Adrenal gland (tissue), 12 donors: ENCODE data around the gene GLE1. TPM values are rescaled to one million over a fixed set of nuclear protein-coding genes. Genes with fewer than 3 reads are reported as not detected.

ENCODE experiments used
- DNase-seq, 7 donors: peaks; one replicate each; pipeline ENCODE4 v3.0.0-alpha.2; 2019 to 2020
- H3K27ac ChIP-seq, 5 donors: fragments of 200-600 bp; sonication (generic) in 4 of 5; 1 replicate in 3 of 5; 2 replicates in 2 of 5; pipeline versions ENCODE4 v1.5.1 to v1.8.0; 2016 to 2020; ENCODE audit warnings: mild to moderate bottlenecking in 1 of 5
- H3K27me3 ChIP-seq: fragments of 200-600 bp; 2 replicates; pipeline ENCODE4 v1.8.0; 2021
- H3K36me3 ChIP-seq, 2 donors: fragments of 200-600 bp; replicated peaks in 1 of 2; 1 replicate in 1 of 2; 2 replicates in 1 of 2; pipeline versions ENCODE4 v1.5.1 to v1.8.0; 2018 to 2022
- H3K4me1 ChIP-seq, 2 donors: fragments of 200-600 bp; replicated peaks in 1 of 2; 1 replicate in 1 of 2; 2 replicates in 1 of 2; pipeline versions ENCODE4 v1.5.1 to v1.8.0; 2018 to 2021
- H3K4me3 ChIP-seq, 4 donors: fragments of 200-600 bp; sonication (generic) in 3 of 4; one replicate each; pipeline ENCODE4 v1.5.1; 2016 to 2018
- H3K9me3 ChIP-seq, 3 donors: fragments of 200-600 bp; sonication (generic) in 1 of 3; replicated peaks in 1 of 3; 1 replicate in 2 of 3; 2 replicates in 1 of 3; pipeline versions ENCODE4 v1.5.1 to v1.8.0; 2016 to 2021
- CTCF ChIP-seq, 6 experiments: fragments of 450-650 bp in 4 of 6; fragments of 200-600 bp in 2 of 6; sonication (generic) in 1 of 6; IDR thresholded peaks; 1 replicate in 5 of 6; 2 replicates in 1 of 6; pipeline versions ENCODE4 v1.5.1 to v1.8.0; 2016 to 2021; ENCODE audit warnings: antibody characterized with exemption in 6 of 6, mild to moderate bottlenecking in 2 of 6, moderate library complexity in 1 of 6
- POLR2A ChIP-seq, 2 donors: fragments of 450-650 bp; IDR thresholded peaks; one replicate each; pipeline ENCODE4 v1.6.1; 2017; ENCODE audit warnings: antibody characterized with exemption in 2 of 2, mild to moderate bottlenecking in 2 of 2, moderate library complexity in 1 of 2
- WGBS, 4 donors: extraction: QIAGEN DNeasy Blood & Tissue Kit in 2 of 4; methylation state at CpG; one replicate each; pipeline versions ENCODE4 v1.1.5 to v1.1.7; 2013 to 2017; 5-methylcytosine and 5-hydroxymethylcytosine counted together
- intact Hi-C, 2 donors: fragments of 100-400 bp; cut with DNase I; formaldehyde crosslinking; loops; one replicate each; pipeline versions ENCODE4 v1.14.1 to v1.15.0; 2022 to 2023
- polyA plus RNA-seq, 3 donors: library from polyadenylated mRNA; stranded (reverse); fragments of 200-250 nt in 2 of 3; fragments of 350-450 nt in 1 of 3; fragmentation: Illumina TruSeq in 1 of 3; extraction: RNeasy Lipid Tissue Mini Kit (QIAGEN cat#74804) in 1 of 3; gene quantifications; one replicate each; pipeline ENCODE4 v1.2.3, GENCODE V29; 2013 to 2014
- total RNA-seq, 9 donors: library from RNA; depleted of rRNA in 4 of 9; stranded (reverse); fragments of >200 nt in 4 of 9; fragments of 120-200 nt in 1 of 9; fragmentation: NEBNext Ultra II Directional in 1 of 9; extraction: Animal tissue kit (Norgen Biotek cat#: 25700) in 1 of 9; gene quantifications; one replicate each; pipeline versions ENCODE4 v1.1.0 to v1.2.4, GENCODE V29; 2013 to 2023
- donor health status: healthy with polysubstance abuse.
- donor health status: Bipolar disorder and iron deficiency.
- donor health status: DM: yes; HTN: yes; CAD: no.
- donor health status: DM: no; HTN: no; CAD: no.
- donor health status: DM: no; HTN: no; CAD: no.
- donor health status: DM: yes; HTN: yes; CAD: no.

Gene GLE1
- total and polyA plus RNA-seq, 12 donors = 13.1 to 81.9 (median 28.5) TPM

- peak in 1 of 7 donors; percentile 6 for DNase-seq
- peaks cover 0 to 61% of the 10 kb centered on the region in 2 donors for H3K36me3 ChIP-seq
Measured at GRCh38 chr9:128495296-128495695, 9.2 kb upstream of the GLE1 start.

DNA sequence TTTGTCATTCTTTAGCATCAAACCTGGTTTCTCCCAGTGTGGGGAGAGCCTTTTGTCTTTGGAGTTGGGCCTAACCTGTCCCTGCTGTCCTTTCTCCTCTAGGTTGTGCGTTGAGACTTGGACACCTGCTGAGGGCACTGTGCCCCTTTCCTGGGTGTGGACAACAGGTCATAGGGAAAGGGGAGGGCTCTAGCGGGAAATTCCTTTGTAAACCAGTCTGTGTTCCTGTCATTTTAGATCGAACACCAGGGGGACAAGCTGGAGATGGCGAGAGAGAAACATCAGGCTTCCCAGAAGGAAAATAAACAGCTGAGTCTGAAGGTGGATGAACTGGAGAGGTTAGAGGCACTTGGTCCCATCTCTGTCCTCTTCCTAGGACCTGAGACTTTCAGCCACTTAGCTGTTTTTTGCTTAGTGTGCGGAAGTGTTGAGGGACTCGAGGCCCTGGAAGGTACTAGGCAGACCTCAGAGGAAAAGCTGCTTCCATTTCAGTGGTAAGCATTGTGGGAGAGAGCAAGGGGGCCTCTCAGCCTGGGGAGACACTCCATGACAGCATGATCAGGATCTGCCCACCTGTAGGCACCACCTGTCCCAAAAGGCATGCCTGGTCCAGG lies 8.6 kb upstream of the GLE1 start:
- Histone ChIP-seq H3K9me3 (no peaks in the 10 kb centered on the region), H3K4me1 (peaks cover 0 to 14% of the 10 kb centered on the region in 2 donors), H3K4me3 (no peak overlapping the region), H3K27me3 (no peaks in the 10 kb centered on the region), H3K27ac (no peak overlapping the region), H3K36me3 (peaks cover 0 to 59% of the 10 kb centered on the region in 2 donors)
- intact Hi-C loops = no loop called here
- no peak for DNase-seq
- TF ChIP-seq CTCF (IDR thresholded peaks at IDR 0.05) (no peak), POLR2A (IDR thresholded peaks at IDR 0.05) (no peak)
- WGBS, 4 donors = 79 to 91% (median 85%) methylated on average over 6 of the region's 6 CpGs

More at GRCh38 chr9:128495296-128495695, 9.2 kb upstream of the GLE1 start:
- Histone ChIP-seq H3K4me1 (peaks cover 0 to 14% of the 10 kb centered on the region in 2 donors), H3K4me3 (no peak overlapping the region), H3K27ac (no peak overlapping the region), H3K27me3 (no peaks in the 10 kb centered on the region), H3K9me3 (no peaks in the 10 kb centered on the region)
- intact Hi-C loops = no loop called here
- TF ChIP-seq POLR2A (IDR thresholded peaks at IDR 0.05) (no peak), CTCF (IDR thresholded peaks at IDR 0.05) (no peak)
- 25 to 64% (median 40%) methylated on average over 1 of the region's 1 CpG for WGBS, 4 donors

DNA sequence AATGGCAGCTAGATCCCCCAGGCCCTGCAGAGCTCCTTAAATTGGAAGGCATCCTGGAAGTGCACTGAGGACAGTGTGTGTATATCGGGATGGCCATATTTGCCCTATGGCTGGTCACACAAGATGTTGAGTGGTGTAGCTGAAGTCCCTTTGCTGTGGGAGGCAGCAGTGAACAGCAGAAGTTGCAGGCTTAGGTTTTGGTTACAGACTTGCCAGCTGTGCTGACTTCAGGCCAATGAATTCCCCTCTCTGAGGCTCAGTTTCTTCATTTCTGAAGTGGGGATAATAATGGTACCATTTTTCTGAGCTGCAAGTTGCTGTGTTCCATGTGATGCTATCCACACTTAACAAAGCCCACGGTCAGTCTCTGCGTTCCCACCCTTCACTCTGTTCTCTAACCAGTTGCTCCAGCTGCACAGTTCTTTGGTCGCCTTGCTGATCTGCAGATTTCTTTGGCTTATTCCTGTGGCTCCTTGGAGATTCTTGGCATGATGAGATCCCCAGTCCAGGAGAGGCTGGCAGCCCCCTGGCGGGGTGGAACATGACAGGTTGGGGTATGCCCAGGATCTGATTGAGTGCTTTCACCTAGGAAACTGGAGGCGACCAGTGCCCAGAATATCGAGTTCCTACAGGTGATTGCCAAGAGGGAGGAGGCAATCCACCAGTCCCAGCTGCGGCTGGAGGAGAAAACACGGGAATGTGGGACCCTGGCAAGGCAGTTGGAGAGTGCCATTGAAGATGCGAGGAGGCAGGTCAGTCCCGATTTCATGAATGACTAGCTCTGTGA lies 6.5 kb upstream of the GLE1 start:
- peaks cover 0 to 14% of the 10 kb centered on the region in 2 donors for H3K4me1 ChIP-seq
- no peak for DNase-seq
- H3K27me3 ChIP-seq = no peaks in the 10 kb centered on the region
- intact Hi-C loops = no loop called here
- no peak overlapping the region for H3K4me3 ChIP-seq
- H3K9me3 ChIP-seq = no peaks in the 10 kb centered on the region
- H3K36me3 ChIP-seq = peaks cover 0 to 57% of the 10 kb centered on the region in 2 donors
- no peak for TF ChIP-seq POLR2A (IDR thresholded peaks at IDR 0.05)
- no peak for TF ChIP-seq CTCF (IDR thresholded peaks at IDR 0.05)
- 89 to 93% (median 92%) methylated on average over 11 of the region's 11 CpGs for WGBS, 4 donors
- no peak overlapping the region for H3K27ac ChIP-seq

DNA sequence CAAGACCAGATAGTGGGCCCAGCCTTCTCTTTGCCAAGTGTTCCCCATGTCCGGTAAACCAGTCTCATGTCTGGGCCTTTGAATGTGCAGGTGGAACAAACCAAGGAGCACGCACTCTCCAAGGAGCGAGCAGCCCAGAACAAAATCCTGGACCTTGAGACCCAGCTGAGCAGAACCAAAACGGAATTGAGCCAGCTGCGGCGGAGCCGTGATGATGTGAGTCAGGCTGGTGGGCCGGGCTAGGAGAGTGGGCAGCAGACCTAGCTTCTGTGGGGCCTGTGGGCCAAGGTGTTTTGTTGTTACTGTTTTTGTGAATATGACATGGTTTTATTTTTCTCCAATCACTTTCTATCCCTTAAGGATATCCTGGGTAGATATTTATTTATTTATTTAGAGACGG lies 5.6 kb upstream of the GLE1 start:
- H3K36me3 ChIP-seq = peaks cover 0 to 57% of the 10 kb centered on the region in 2 donors
- no peaks in the 10 kb centered on the region for H3K27me3 ChIP-seq
- no peaks in the 10 kb centered on the region for H3K9me3 ChIP-seq
- no peak for TF ChIP-seq CTCF (IDR thresholded peaks at IDR 0.05)
- no peak for TF ChIP-seq POLR2A (IDR thresholded peaks at IDR 0.05)
- H3K4me1 ChIP-seq = peaks cover 5 to 17% of the 10 kb centered on the region in 2 donors
- 92 to 96% (median 95%) methylated on average over 9 of the region's 9 CpGs for WGBS, 4 donors
- no peak overlapping the region for H3K27ac ChIP-seq
- H3K4me3 ChIP-seq = no peak overlapping the region
- intact Hi-C loops = no loop called here
- DNase-seq = no peak
